Left ventricle myocardium inferior (tissue), 1 donor: ENCODE data around the gene SYNDIG1. TPM values are rescaled to one million over a fixed set of nuclear protein-coding genes. Genes with fewer than 3 reads are reported as not detected.

ENCODE experiments used
- DNase-seq: peaks from one replicate; pipeline ENCODE4 v3.0.0-alpha.2; 2020
- H3K27ac ChIP-seq: fragments of 200-600 bp; replicated peaks from 2 replicates; pipeline ENCODE4 v1.8.0; 2021
- H3K27me3 ChIP-seq: fragments of 200-600 bp; 2 replicates; pipeline ENCODE4 v1.8.0; 2021; ENCODE audit warnings: low read depth
- H3K36me3 ChIP-seq: fragments of 200-600 bp; 2 replicates; pipeline ENCODE4 v1.8.0; 2021
- H3K4me1 ChIP-seq: fragments of 200-600 bp; 2 replicates; pipeline ENCODE4 v1.8.0; 2021
- H3K4me3 ChIP-seq: fragments of 200-600 bp; 2 replicates; pipeline ENCODE4 v1.8.0; 2021; ENCODE audit warnings: mild to moderate bottlenecking, moderate library complexity
- H3K9me3 ChIP-seq: fragments of 200-600 bp; replicated peaks from 2 replicates; pipeline ENCODE4 v1.8.0; 2021
- CTCF ChIP-seq: fragments of 200-600 bp; IDR thresholded peaks from 2 replicates; pipeline ENCODE4 v1.8.0; 2021; ENCODE audit warnings: antibody characterized with exemption, mild to moderate bottlenecking, borderline replicate concordance
- intact Hi-C: fragments of 100-400 bp; cut with micrococcal nuclease; formaldehyde crosslinking; loops from one replicate; pipeline ENCODE4 v1.11.0; 2022
- total RNA-seq: library from RNA; stranded (reverse); fragmentation: NEBNext Ultra II Directional; extraction: Animal tissue kit (Norgen Biotek cat#: 25700); gene quantifications from one replicate; pipeline ENCODE4 v1.2.1, GENCODE V29; 2021
- donor health status: DM: no; HTN: yes; CAD: no; lungs with severe emphysema.

The SYNDIG1 gene
- total RNA-seq, 1 donor from 2014 or later: 21.4 TPM

GRCh38 chr20:24649787-24650490 is 180.5 kb downstream of the SYNDIG1 start:
- no peak for DNase-seq
- H3K9me3 ChIP-seq: no peaks in the 10 kb centered on the region
- H3K4me3 ChIP-seq: no peak overlapping the region
- no peak for TF ChIP-seq CTCF
- intact Hi-C loops: no loop called here
- H3K36me3 ChIP-seq: no peaks in the 10 kb centered on the region
- no peak overlapping the region for H3K27ac ChIP-seq
- no peaks in the 10 kb centered on the region for H3K27me3 ChIP-seq
- H3K4me1 ChIP-seq: no peaks in the 10 kb centered on the region

DNA sequence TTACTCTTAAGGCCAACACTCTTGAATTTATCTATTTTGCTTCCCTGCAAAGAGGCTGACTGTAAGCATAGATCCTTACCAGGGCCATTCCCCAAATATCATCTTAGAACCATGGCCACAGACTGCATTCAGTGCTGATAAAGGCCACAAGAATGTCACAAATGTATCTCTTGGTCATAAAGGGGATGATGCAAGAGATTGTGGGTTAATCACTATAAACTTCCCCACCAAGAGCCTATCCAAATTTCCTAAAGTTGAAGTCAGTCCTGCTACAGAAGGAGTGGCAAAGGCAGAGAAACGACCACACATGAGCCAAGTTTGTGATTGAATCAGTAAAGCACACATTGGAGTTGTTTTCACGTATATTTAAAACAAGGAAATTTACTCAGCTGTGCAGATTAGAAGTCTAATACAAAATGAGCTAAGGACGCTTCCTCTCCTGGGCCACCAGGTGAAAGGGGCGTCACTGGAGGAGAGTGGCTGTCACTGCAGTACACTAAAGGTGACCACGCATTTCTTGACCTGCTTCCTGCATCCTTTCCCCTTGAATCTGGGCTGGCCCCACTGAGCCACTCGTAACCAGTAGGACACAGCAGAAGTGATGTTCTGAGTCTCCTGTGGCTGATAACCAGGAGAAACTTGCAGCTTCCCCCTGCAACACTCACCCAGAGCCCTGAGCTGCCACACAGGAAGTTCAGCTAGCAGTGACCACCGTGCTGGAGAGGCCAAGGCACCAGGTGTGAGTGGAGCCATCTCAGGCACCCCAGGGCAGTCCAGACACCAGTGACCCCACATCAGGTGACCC is 181.9 kb downstream of the SYNDIG1 start:
- DNase-seq: no peak
- Histone ChIP-seq H3K36me3 (no peaks in the 10 kb centered on the region), H3K4me3 (no peak overlapping the region), H3K4me1 (no peaks in the 10 kb centered on the region), H3K27me3 (no peaks in the 10 kb centered on the region), H3K9me3 (no peaks in the 10 kb centered on the region), H3K27ac (no peak overlapping the region)
- intact Hi-C loops: no loop called here
- no peak for TF ChIP-seq CTCF

GRCh38 chr20:24651976-24652345 is 182.5 kb downstream of the SYNDIG1 start:
- no peaks in the 10 kb centered on the region for H3K27me3 ChIP-seq
- no peak for TF ChIP-seq CTCF
- H3K9me3 ChIP-seq: no peaks in the 10 kb centered on the region
- no peak overlapping the region for H3K4me3 ChIP-seq
- intact Hi-C loops: no loop called here
- H3K4me1 ChIP-seq: no peaks in the 10 kb centered on the region
- H3K36me3 ChIP-seq: no peaks in the 10 kb centered on the region
- DNase-seq: no peak
- no peak overlapping the region for H3K27ac ChIP-seq

- Histone ChIP-seq H3K27me3 (no peaks in the 10 kb centered on the region), H3K4me3 (no peak overlapping the region), H3K9me3 (no peaks in the 10 kb centered on the region), H3K36me3 (no peaks in the 10 kb centered on the region), H3K27ac (no peak overlapping the region), H3K4me1 (no peaks in the 10 kb centered on the region)
- TF ChIP-seq CTCF: no peak
- intact Hi-C loops: no loop called here
- DNase-seq: no peak
These were observed 183.9 kb downstream of the SYNDIG1 start for GRCh38 chr20:24653306-24653705.

DNA sequence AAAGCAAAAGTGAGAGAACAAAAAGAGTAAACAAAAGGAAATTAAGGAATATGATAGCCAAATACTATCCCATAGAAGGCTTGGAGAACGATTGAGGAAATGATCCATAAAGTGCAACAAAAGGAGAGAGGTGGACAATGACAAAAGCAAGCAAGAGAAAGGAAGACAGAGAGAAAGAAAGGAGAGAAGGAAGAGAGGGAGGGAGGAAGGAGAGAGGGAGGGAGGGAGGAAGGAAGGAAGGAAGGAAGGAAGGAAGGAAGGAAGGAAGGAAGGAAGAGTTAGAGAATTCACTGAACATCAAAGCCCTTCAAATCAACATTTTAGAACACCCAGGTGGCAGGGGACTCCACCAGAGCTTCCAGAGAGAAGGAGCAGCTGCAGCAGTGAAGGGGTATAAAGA is 185.0 kb downstream of the SYNDIG1 start:
- no peaks in the 10 kb centered on the region for H3K36me3 ChIP-seq
- no peak overlapping the region for H3K27ac ChIP-seq
- intact Hi-C loops: no loop called here
- no peak for DNase-seq
- no peak overlapping the region for H3K4me3 ChIP-seq
- no peaks in the 10 kb centered on the region for H3K27me3 ChIP-seq
- H3K9me3 ChIP-seq: no peaks in the 10 kb centered on the region
- TF ChIP-seq CTCF: no peak
- peaks cover 3% of the 10 kb centered on the region for H3K4me1 ChIP-seq
